DND-41 (cell line): ENCODE results near the gene PRICKLE2.

Experiments used
- EZH2 ChIP-seq: IDR thresholded peaks from 3 replicates; pipeline ENCODE4 v1.6.1; 2012; ENCODE audit warnings: borderline replicate concordance, low read depth, mild to moderate bottlenecking, moderate library complexity, low read length, inconsistent platforms; ENCODE audit not compliant: severe bottlenecking
- TF ChIP-seq, protein P1 (sequence below): IDR thresholded peaks from 2 replicates; pipeline ENCODE4 v1.5.1; 2012; ENCODE audit warnings: borderline replicate concordance, low read length, moderate library complexity, mild to moderate bottlenecking; ENCODE audit not compliant: poor library complexity, severe bottlenecking; ENCODE audit errors: extremely low read depth

DNA sequence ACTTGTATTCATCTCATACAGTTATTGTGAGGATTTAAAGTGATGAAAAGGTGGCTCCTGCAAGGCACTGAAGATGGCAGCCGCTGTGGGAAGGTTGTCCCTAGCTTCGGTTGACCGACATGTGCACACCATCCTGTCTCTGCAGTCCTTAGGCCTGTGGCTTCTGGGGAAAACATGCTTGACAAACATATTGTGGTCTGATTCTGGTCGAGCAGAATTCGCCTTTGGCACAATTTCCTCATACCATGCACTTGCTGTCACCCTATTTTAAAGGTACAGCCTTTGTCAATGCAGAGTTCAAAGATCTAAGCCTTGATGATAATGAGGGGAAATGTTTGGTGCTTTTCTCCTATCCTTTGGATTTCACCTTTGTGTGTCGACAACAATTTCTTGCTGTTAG is 50.9 kb downstream of the PRICKLE2 start:
- TF ChIP-seq, protein P1, sequence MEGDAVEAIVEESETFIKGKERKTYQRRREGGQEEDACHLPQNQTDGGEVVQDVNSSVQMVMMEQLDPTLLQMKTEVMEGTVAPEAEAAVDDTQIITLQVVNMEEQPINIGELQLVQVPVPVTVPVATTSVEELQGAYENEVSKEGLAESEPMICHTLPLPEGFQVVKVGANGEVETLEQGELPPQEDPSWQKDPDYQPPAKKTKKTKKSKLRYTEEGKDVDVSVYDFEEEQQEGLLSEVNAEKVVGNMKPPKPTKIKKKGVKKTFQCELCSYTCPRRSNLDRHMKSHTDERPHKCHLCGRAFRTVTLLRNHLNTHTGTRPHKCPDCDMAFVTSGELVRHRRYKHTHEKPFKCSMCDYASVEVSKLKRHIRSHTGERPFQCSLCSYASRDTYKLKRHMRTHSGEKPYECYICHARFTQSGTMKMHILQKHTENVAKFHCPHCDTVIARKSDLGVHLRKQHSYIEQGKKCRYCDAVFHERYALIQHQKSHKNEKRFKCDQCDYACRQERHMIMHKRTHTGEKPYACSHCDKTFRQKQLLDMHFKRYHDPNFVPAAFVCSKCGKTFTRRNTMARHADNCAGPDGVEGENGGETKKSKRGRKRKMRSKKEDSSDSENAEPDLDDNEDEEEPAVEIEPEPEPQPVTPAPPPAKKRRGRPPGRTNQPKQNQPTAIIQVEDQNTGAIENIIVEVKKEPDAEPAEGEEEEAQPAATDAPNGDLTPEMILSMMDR: no peak
- no peak for TF ChIP-seq EZH2
